ENCODE data around the gene CEP126.
A peak's percentile ranks its signal among the peaks of the same experiment; 100 is the strongest.

Gene CEP126

DNA sequence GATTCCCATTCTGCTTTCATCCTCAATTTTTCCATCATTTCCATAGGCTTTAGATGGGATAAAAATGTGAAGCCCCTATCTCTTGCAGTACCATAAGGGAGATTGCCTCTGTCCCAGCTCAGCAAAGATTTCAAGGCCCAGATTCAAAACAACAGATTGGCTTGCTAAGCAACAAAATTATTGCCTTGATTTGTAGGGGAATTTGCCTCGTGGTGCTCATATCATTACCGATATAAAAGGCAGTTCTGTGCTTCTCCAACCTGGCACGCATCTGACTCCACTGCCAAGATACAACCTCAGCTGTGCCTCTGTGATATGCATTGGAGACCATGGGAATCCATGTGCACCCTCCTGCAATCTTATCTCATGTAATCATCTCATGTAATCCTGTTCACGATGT is 25.0 kb upstream of the CEP126 start:
- Histone ChIP-seq H3K4me3 (ENCODE audit: low read depth, low read length) (no peak overlapping the region), H3K18ac (ENCODE audit: low read length) (no peak overlapping the region), H3K9ac (ENCODE audit: low read length) (no peak overlapping the region), H3K23ac (ENCODE audit: low read length) (no peak overlapping the region), H2BK12ac (ENCODE audit: low read length) (no peak overlapping the region), H3K36me3 (ENCODE audit: control insufficient read depth in 1 of 2, insufficient read depth in 2 of 2, low read length in 2 of 2) (no peaks in the 10 kb centered on the region), H2AFZ (ENCODE audit: insufficient read depth, low read length, poor library complexity) (no peak overlapping the region), H3K79me2 (ENCODE audit: control insufficient read depth, insufficient read depth, low read length, poor library complexity) (no peaks in the 10 kb centered on the region), H2BK120ac (ENCODE audit: insufficient read depth, low read length, poor library complexity) (no peak overlapping the region), H3K79me1 (ENCODE audit: low read length) (no peaks in the 10 kb centered on the region), H3K27me3 (ENCODE audit: insufficient read depth, low read length) (no peaks in the 10 kb centered on the region), H4K91ac (ENCODE audit: low read depth, low read length) (no peak overlapping the region), H3K4ac (ENCODE audit: low read depth, low read length) (no peak overlapping the region), H4K8ac (ENCODE audit: low read depth, low read length) (no peak overlapping the region), H2BK5ac (ENCODE audit: low read depth, low read length, poor library complexity) (no peak overlapping the region), H4K12ac (ENCODE audit: low read depth, low read length) (no peak overlapping the region), H3K27ac (ENCODE audit: low read depth, low read length) (no peak overlapping the region), H2AK5ac (ENCODE audit: low read length) (no peak overlapping the region), H3K9me3 (ENCODE audit: insufficient read depth, low read depth, low read length) (no peaks in the 10 kb centered on the region), H3K14ac (ENCODE audit: low read length) (no peak overlapping the region), H3K4me2 (ENCODE audit: low read length) (no peak overlapping the region), H3K4me1 (ENCODE audit: control insufficient read depth in 1 of 2, insufficient read depth in 2 of 2, low read length in 2 of 2) (no peaks in the 10 kb centered on the region)
- DNase-seq: no peak
- no CpG with 5 or more reads among the region's 4 CpGs for WGBS (ENCODE audit: extremely low coverage, insufficient coverage, insufficient read length)

DNA sequence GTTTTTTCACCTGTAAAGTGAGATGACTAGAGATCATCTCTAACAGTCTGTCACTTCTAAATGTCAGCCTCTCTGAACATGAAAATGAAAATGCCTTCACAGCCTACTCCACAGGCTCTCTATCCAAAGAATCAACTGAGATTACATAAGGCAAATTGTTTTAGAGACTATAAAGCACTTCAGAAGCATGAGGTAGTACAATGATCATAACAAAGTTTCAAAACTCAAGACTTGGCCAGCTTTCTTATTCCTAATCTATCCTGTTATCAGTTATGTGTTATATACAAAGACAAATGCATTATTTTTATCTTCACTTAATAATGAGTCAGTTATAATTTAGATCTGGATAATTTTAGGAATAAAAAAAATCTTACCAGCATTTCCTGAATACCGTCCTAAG is 20.3 kb upstream of the CEP126 start:
- no peak overlapping the region for H3K23ac ChIP-seq (ENCODE audit: low read length)

DNA sequence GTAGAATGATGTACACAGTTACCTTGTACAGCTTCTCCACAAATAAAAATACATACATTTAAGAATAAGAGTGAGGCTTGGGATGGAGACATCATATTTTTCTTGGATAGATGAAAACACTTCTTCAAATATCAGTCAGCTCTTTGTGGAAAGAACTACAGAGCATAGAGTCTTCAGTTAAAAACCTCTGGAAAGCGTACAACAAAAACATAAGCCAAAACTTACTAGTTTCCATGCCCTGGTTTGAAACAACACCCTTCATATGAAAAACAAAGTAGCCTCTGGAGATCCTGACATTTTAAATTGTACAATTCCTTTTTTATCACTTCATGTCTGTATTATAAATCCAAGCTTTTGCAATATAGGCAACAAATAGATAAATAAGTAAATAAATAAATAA is 7.0 kb upstream of the CEP126 start:
- H2BK5ac ChIP-seq (ENCODE audit: low read depth, low read length, poor library complexity): no peak overlapping the region
- no peak for DNase-seq
- H4K12ac ChIP-seq (ENCODE audit: low read depth, low read length): no peak overlapping the region
- H2BK120ac ChIP-seq (ENCODE audit: insufficient read depth, low read length, poor library complexity): no peak overlapping the region
- no peak overlapping the region for H3K18ac ChIP-seq (ENCODE audit: low read length)
- H4K8ac ChIP-seq (ENCODE audit: low read depth, low read length): no peak overlapping the region
- H3K14ac ChIP-seq (ENCODE audit: low read length): no peak overlapping the region
- no peak overlapping the region for H4K91ac ChIP-seq (ENCODE audit: low read depth, low read length)
- H3K4me3 ChIP-seq (ENCODE audit: low read depth, low read length): no peak overlapping the region
- H3K4me2 ChIP-seq (ENCODE audit: low read length): no peak overlapping the region
- no peaks in the 10 kb centered on the region for H3K36me3 ChIP-seq (ENCODE audit: control insufficient read depth in 1 of 2, insufficient read depth in 2 of 2, low read length in 2 of 2)
- H3K4me1 ChIP-seq (ENCODE audit: control insufficient read depth in 1 of 2, insufficient read depth in 2 of 2, low read length in 2 of 2): no peaks in the 10 kb centered on the region
- H3K9me3 ChIP-seq (ENCODE audit: insufficient read depth, low read depth, low read length): no peaks in the 10 kb centered on the region
- H3K27me3 ChIP-seq (ENCODE audit: insufficient read depth, low read length): no peaks in the 10 kb centered on the region
- no peak overlapping the region for H3K9ac ChIP-seq (ENCODE audit: low read length)
- H3K79me1 ChIP-seq (ENCODE audit: low read length): no peaks in the 10 kb centered on the region
- H3K27ac ChIP-seq (ENCODE audit: low read depth, low read length): no peak overlapping the region
- no peak overlapping the region for H2AFZ ChIP-seq (ENCODE audit: insufficient read depth, low read length, poor library complexity)
- H2AK5ac ChIP-seq (ENCODE audit: low read length): no peak overlapping the region
- H3K4ac ChIP-seq (ENCODE audit: low read depth, low read length): no peak overlapping the region
- H3K79me2 ChIP-seq (ENCODE audit: control insufficient read depth, insufficient read depth, low read length, poor library complexity): no peaks in the 10 kb centered on the region
- no CpG with 5 or more reads among the region's 1 CpG for WGBS (ENCODE audit: extremely low coverage, insufficient coverage, insufficient read length)
- no peak overlapping the region for H3K23ac ChIP-seq (ENCODE audit: low read length)
- no peak overlapping the region for H2BK12ac ChIP-seq (ENCODE audit: low read length)

More for the DNA sequence above, 20.3 kb upstream of the CEP126 start:
- H3K79me2 ChIP-seq (ENCODE audit: control insufficient read depth, insufficient read depth, low read length, poor library complexity): no peaks in the 10 kb centered on the region
- H3K27me3 ChIP-seq (ENCODE audit: insufficient read depth, low read length): no peaks in the 10 kb centered on the region
- H3K4me3 ChIP-seq (ENCODE audit: low read depth, low read length): no peak overlapping the region
- no peak overlapping the region for H2BK120ac ChIP-seq (ENCODE audit: insufficient read depth, low read length, poor library complexity)
- H3K36me3 ChIP-seq (ENCODE audit: control insufficient read depth in 1 of 2, insufficient read depth in 2 of 2, low read length in 2 of 2): no peaks in the 10 kb centered on the region
- H2AFZ ChIP-seq (ENCODE audit: insufficient read depth, low read length, poor library complexity): no peak overlapping the region
- no peaks in the 10 kb centered on the region for H3K4me1 ChIP-seq (ENCODE audit: control insufficient read depth in 1 of 2, insufficient read depth in 2 of 2, low read length in 2 of 2)
- no peak overlapping the region for H4K91ac ChIP-seq (ENCODE audit: low read depth, low read length)
- no peak overlapping the region for H3K4me2 ChIP-seq (ENCODE audit: low read length)
- no peak overlapping the region for H2AK5ac ChIP-seq (ENCODE audit: low read length)
- no peaks in the 10 kb centered on the region for H3K9me3 ChIP-seq (ENCODE audit: insufficient read depth, low read depth, low read length)
- H3K4ac ChIP-seq (ENCODE audit: low read depth, low read length): no peak overlapping the region
- no peak overlapping the region for H2BK5ac ChIP-seq (ENCODE audit: low read depth, low read length, poor library complexity)
- WGBS (ENCODE audit: extremely low coverage, insufficient coverage, insufficient read length): no CpG with 5 or more reads among the region's 1 CpG
- no peak overlapping the region for H3K18ac ChIP-seq (ENCODE audit: low read length)
- no peak for DNase-seq
- H3K9ac ChIP-seq (ENCODE audit: low read length): no peak overlapping the region
- no peak overlapping the region for H2BK12ac ChIP-seq (ENCODE audit: low read length)
- H3K79me1 ChIP-seq (ENCODE audit: low read length): no peaks in the 10 kb centered on the region
- H3K27ac ChIP-seq (ENCODE audit: low read depth, low read length): no peak overlapping the region
- H4K8ac ChIP-seq (ENCODE audit: low read depth, low read length): no peak overlapping the region
- H3K14ac ChIP-seq (ENCODE audit: low read length): no peak overlapping the region
- no peak overlapping the region for H4K12ac ChIP-seq (ENCODE audit: low read depth, low read length)

DNA sequence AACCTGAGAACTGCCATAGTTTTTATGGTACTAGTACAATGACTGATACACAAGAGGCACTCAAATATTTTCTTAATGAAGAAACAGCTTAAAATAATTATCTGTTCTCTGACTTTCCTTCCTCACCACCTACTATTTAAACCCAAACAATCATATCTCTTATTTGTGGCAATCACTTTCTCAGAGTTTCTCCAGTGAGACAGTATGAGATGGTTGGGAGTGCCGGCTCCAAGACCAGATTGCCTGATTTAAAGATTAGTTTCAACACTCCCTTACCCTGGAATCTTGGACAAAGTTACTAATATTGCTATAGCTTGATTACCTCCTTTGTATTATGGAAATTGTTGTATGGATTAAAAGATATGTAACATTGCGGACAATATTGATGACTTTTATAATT is 5.7 kb upstream of the CEP126 start:
- peak in 1 of 2 donors; percentile 23 for DNase-seq
- H3K4me3 ChIP-seq (ENCODE audit: low read depth, low read length): no peak overlapping the region
- no peak overlapping the region for H2BK5ac ChIP-seq (ENCODE audit: low read depth, low read length, poor library complexity)
- H3K14ac ChIP-seq (ENCODE audit: low read length): no peak overlapping the region
- H3K4ac ChIP-seq (ENCODE audit: low read depth, low read length): no peak overlapping the region
- H2AFZ ChIP-seq (ENCODE audit: insufficient read depth, low read length, poor library complexity): no peak overlapping the region
- no peaks in the 10 kb centered on the region for H3K9me3 ChIP-seq (ENCODE audit: insufficient read depth, low read depth, low read length)
- no peak overlapping the region for H2BK12ac ChIP-seq (ENCODE audit: low read length)
- no peaks in the 10 kb centered on the region for H3K27me3 ChIP-seq (ENCODE audit: insufficient read depth, low read length)
- no peaks in the 10 kb centered on the region for H3K36me3 ChIP-seq (ENCODE audit: control insufficient read depth in 1 of 2, insufficient read depth in 2 of 2, low read length in 2 of 2)
- no peaks in the 10 kb centered on the region for H3K79me2 ChIP-seq (ENCODE audit: control insufficient read depth, insufficient read depth, low read length, poor library complexity)
- no peak overlapping the region for H3K27ac ChIP-seq (ENCODE audit: low read depth, low read length)
- H2BK120ac ChIP-seq (ENCODE audit: insufficient read depth, low read length, poor library complexity): no peak overlapping the region
- no peak overlapping the region for H4K12ac ChIP-seq (ENCODE audit: low read depth, low read length)
- H2AK5ac ChIP-seq (ENCODE audit: low read length): no peak overlapping the region
- no peaks in the 10 kb centered on the region for H3K79me1 ChIP-seq (ENCODE audit: low read length)
- no peak overlapping the region for H3K18ac ChIP-seq (ENCODE audit: low read length)
- no peaks in the 10 kb centered on the region for H3K4me1 ChIP-seq (ENCODE audit: control insufficient read depth in 1 of 2, insufficient read depth in 2 of 2, low read length in 2 of 2)
- H3K9ac ChIP-seq (ENCODE audit: low read length): no peak overlapping the region
- no CpG with 5 or more reads among the region's 2 CpGs for WGBS (ENCODE audit: extremely low coverage, insufficient coverage, insufficient read length)
- H4K8ac ChIP-seq (ENCODE audit: low read depth, low read length): no peak overlapping the region
- H3K23ac ChIP-seq (ENCODE audit: low read length): no peak overlapping the region
- H3K4me2 ChIP-seq (ENCODE audit: low read length): no peak overlapping the region
- no peak overlapping the region for H4K91ac ChIP-seq (ENCODE audit: low read depth, low read length)
